GM18858 (cell line): ENCODE results near the gene IL36G.
"Not testable (repeated sequence)": the region's sequence is repeated elsewhere in the genome, so short reads cannot be mapped to it uniquely, and the experiment has no call there.

ENCODE experiments used
- ATAC-seq: cut with Tn5 transposase; IDR thresholded peaks from one replicate; pipeline ENCODE4 v1.9.1; 2021; ENCODE audit not compliant: unreplicated experiment

The IL36G gene

DNA sequence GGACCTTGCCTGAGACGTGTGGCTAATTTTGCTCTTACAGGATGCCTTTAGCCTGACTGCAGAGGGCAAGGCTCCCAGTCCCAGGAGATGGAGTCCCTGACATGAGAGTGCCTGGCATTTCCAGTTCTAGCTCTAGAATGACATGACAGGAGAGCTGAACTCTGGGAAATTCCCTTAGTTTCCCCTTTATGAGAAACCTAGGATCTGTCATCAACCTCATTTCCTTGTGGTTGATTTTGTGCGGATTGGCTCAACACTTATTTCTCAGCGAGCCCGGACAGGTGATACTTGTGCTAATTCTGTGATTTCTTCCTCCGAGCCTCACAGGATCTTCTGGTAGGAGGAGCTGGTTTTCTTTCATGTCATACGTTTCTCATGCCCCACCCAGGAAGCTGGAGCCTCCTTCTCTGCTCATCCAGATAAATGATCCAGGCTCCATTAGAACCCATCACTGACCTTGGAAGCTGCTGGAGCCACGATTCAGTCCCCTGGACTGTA, at the start of gene IL36G:
IL36G (plus strand) TSS at position 448 of the 498 bp plus-strand sequence. CDS start 633 bp downstream, outside the sequence.
- ATAC-seq = no peak

DNA sequence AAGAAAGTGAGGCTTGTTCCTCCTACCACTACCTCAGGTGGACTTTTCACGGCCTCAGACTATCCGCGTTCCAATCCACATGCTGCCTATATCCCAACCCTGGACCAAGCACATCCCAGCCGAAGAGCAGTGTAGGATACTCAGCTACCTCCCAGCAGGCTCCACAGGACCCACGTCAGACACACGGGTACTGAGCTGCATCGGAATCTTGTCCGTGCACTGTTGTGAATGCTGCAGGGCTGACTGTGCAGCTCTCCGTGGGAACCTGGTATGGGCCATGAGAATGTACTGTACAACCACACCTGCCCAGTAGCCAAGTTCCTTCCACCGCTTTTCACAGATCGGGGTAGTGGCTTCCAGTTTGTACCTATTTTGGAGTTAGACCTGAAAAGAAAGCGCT, 44.5 kb upstream of the IL36G start:
- no peak for ATAC-seq

DNA sequence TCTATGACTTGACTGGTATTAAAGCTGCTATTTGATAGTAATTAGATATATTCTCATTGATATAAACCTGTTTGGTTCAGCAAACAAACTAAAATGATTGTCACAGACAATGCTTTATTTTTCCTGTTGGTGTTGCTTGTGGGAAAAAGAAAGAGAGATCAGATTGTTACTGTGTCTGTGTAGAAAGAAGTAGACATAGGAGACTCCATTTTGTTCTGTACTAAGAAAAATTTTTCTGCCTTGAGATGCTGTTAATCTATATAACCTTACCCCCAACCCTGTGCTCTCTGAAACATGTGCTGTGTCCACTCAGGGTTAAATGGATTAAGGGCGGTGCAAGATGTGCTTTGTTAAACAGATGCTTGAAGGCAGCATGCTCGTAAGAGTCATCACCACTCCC, 43.7 kb upstream of the IL36G start:
- ATAC-seq = not testable (repeated sequence)

DNA sequence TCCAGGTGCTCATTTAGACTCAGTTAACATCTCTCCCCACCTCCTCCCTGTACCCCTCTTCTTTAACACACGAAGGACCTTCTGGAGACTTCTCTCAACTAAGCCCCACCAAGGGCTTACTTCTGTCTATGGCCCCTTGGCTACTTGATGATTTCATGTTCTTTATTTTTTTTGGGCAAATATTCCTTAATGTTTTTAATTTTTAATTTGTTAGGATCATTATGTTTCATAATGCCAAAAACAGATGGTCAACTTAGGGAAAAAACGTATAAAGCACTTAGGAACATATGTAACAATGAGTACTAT, 40.9 kb upstream of the IL36G start:
- no peak for ATAC-seq

DNA sequence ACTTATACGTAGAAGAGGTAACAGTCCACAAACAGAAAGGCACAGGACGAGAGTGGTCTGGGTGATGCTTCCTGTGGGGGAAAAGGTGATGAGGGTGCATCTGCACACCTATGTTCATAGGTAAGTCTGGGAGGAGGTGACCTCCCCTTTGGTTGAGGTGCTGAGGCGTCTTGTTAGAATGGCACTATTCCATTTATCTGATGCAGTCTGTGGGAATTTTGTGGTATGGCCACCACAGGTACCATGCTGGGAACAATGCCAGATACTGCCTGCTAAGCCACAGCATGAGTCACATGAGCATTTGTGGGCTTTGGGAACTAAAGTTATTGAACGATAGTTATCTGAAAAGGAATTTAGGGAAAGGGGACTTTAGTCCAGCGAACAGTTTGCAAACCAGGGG, 38.9 kb upstream of the IL36G start:
- no peak for ATAC-seq

DNA sequence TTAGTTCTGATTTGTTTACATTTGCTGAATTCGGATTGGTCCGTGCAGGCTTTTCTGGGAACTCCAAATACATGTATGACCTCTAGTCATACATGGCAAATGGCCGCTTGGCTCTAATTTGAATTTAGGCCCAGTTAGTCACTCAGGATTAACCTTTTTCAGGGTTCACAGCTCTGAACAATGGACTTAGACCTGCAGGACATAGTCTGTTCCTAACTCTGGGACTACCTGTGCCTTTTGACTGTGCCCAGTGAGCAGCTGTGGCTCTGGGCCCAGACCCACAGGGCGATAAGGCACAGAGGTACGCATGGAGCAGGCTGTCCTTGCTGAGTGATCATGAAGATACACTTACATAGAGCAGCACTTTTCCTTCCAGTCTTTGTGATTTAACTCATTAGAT, 38.4 kb upstream of the IL36G start:
- ATAC-seq = no peak

DNA sequence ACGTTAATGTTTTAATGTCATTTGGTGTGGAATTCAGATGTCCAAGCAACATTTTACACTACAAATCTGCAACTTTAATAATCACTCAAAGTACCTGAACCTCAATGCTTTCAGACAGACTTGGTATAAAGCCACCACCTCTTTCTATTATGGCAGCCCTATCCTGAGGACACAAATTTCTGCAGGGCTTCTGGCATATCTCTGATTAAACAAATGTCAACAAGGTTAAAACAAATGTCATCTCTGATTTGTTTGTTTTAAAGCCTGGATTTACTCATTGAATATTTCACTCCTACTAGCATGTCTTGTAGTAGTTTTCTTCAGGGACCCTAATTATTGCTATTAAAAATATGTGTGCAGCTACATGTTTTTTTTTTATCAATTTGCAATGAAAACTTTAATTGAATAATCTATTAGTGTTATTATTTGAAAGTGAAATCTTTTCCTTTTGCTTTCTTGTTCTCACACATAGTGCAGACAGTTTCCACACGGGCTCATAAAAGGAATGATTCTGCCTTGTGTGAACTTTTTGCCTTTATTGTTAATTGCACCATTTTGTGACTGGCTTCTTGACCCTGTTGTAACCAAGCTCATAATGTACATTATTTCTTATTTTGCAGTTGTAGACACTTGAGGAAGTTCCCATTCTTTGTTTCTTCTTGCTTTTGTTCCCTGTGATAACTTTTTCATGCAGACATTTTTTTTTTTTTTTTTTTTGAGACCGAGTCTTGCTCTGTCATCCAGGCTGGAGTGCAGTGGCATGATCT, 36.8 kb upstream of the IL36G start:
- ATAC-seq = no peak

DNA sequence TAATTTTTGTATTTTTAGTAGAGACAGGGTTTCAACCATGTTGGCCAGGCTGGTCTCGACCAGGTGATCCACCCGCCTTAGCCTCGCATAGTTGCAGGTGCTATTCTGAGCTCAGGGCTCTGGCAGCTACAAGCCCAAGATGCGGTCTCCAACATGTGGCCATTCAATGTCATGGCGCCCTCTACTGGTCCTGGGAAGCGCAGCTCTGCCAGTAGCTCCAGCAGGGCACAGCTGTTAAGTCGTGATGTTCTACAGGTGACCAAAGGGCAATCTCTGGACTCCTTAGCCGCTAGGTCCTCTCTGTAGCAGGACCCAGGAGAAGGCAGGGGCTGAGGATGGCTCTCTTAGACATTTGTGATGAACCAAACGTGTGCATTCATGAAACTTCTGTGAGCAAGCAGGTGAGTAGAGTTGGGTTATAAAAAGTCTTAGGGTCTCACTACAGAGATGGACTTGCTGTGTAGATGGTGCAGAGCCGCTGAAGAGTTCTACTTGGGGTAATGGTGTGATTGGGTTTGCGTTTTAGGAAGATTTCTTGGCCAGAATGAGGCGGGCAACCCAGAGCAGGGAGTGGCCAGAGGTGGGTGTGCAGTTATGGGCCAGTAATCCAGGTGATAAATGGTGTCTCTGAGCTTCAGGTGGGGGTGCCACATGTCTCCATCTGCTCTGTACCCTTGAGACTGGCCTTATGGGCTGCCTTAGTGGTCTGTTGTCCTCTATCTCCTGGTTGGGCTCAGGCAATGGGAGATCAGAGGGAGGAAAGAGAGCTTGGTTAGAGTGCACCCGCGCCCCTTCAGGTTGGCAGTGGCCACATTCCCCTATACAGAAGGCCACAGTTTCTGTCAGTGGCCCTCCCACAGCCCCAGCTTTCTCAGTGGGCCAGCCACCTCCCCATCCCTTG, 35.8 kb upstream of the IL36G start:
- peak; percentile 53 for ATAC-seq

DNA sequence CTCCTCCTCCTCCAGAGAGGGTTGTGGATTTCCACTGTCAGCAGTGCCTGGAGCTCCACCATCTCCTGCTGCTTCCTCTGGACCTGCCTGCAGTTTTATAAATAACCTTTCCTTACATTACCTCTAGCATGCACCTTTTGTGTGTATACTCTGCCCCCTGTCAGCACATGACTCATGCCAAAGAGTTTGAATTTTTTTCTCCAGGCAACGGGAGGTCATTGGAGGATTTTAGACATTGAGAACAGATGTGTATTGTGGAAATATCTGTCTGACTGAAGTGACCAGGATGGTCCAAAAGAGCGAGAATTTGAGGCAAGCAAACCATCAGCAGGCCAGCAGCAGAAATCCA, 35.2 kb upstream of the IL36G start:
- ATAC-seq = no peak

DNA sequence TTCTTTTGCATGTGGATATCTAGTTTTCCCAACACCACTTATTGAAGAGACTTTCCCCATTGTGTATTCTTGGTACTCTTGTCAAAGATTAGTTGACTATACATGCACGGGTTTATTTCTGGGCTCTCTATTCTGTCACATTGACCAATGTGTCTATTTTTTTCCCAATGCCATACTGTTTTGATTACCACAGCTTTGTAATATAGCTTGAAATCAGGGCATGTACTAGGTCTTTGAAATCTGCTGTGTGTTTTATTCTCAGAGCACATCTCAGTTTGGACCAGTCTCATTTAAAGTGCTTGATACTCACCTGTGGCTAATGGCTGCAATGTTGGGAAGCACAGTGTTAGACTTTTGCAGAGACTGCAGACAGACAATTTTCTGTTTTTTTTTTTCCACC, 32.8 kb upstream of the IL36G start:
- ATAC-seq = no peak

DNA sequence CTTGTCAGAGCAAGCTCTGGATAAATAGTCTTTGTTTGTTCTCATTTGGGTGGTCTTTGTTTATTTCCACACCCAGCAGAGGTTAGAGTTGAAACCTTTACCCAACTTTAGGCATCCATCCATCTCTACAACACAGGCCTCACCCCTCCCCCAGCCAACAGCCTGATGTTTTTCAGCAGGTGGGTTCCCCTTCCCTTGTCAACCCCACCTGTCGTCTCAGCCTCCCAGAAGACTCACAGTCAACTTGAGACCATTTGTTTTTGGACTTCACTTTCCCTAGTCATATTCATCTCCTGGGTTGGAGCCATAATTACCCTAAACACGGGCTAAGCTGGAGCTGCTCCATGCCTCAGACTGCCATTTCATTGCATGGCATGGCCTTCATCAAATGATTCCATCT, 31.7 kb upstream of the IL36G start:
- ATAC-seq = no peak

DNA sequence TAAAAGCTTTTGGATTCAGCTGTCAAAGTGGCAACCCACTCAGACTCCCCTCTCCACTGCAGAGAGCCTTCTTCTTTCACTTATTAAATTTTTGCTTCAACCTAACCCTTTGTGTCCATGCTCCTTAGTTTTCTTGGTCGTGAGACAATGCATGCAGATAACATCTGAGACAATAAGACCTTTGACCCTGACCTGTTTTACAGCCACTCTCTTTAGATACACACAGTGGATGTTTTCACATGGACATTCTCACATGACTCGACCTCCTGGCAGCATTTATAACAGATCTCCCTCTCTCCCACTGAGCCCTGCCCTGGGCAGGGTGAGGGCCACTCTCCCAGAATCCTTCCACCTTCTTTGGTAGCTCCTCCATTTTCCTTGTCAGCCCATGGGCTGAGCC, 30.4 kb upstream of the IL36G start:
- ATAC-seq = no peak

DNA sequence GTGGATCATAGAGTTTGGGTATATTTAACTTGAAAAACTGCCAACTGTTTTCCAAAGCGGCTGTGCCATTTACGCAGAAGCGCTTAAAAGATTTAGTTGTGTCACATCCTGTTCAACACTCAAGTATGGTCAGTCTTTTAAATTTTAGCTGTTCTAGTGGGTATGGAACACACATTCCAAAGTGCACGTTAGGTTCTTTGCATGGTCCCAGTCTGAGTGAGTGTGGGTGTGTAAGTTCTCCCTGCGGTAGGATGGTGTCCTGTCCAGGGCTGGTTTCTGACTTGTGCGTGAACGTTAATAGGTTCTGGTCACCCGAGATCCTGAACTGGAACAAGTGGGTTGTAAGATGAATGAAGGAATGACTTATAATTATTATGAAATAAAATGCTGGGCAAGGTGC, 28.4 kb upstream of the IL36G start:
- ATAC-seq = no peak

DNA sequence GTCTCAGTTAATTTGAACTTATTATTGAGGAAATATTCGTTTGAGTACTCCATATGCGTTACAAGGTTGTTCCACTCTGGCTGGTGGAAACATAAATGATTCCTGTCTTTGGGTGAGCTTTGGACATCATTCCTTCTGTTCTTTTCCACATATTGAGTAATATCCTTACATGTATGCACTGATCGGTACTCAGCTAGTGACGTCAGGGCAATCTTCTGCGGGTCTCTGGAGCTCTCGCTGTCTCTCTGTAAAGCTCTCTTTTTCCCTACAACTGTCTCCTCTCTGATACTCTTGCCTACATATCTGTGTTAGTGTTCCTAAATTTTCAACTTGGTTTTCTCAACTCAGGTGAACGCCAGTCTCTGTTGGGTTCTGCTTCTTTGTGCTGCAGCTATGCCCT, 23.4 kb upstream of the IL36G start:
- no peak for ATAC-seq

DNA sequence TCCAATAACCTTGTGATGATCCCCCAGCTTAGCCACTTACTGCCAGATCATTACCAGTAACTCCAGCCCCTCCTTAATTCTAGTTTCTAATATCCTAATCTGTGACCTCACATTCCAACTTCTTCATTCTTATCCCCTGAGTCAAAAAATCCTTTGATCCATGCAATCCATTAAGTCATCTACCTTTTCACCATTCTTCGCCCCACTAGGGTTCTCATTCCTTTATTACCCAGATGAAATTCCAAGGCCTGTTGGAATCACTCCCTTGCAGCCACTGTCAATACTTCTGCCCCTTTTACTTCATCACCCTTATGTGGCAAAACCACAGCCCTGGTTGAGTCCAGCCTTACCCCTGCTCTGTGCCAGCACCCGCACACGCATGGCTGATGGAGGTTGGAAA, 20.3 kb upstream of the IL36G start:
- ATAC-seq = no peak

DNA sequence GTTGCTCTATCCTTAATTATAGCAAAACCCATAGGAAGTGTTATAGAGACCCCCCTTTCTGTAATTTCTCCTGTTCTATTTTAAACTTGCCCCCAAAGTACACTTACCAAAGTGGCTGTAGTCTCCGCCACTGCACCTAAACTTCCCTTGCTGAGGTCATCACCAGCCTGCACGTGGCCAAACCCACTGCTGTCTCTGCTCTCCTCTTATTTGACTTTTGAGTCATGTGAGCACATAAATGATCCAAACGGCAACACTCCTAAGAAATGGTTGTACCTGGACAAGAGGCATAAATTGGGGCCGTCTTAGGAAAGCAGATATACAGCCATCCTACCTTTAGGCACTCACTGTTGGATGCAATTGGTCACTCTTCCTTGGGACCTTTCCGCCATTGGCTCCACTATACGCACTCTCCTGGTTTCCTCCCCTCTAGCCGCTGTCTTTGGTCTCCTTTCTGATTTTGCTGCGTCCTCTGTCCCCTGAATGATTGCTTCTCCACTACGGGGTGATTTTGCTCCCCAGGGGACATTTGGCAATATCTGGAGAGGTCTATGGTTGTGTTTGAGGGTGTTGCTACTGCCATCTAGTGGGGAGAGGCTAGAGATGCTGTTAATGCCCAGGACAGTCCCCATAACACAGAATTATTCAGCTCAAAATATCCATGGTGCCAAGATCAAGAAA, 19.2 kb upstream of the IL36G start:
- no peak for ATAC-seq

DNA sequence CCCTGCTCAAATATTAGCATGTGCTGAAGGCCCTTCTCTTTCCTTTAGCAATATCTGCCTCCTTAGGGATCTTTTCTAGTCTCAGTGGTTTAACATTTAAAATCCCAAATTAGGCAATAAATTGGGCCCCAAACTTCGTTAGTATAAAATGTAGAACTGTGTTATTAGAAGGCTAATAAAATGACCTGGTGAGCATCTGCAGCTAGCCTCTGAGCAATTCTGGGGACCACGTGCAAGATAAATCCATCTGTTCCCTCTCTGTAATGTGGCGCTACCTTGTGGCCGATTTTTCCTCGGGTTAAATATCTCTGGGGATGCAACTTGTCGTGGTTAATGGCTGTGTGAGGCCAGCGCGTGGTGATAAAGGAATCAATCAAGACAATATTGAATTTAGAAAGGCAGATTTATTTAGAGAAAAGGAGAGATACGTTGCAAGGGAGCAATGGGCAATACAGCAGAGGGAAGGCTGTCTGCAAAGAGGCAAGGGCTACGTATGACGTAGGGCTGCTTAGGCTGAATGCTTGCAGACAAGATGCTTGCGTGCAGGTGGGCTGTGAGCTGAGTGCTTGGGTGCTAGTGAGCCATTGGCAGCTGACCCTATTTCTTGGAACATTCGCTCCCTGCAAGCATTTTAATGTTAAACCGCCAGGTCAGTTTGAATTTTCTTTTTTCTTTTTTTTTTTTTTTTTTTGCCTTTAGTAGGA, 18.5 kb upstream of the IL36G start:
- ATAC-seq = no peak

DNA sequence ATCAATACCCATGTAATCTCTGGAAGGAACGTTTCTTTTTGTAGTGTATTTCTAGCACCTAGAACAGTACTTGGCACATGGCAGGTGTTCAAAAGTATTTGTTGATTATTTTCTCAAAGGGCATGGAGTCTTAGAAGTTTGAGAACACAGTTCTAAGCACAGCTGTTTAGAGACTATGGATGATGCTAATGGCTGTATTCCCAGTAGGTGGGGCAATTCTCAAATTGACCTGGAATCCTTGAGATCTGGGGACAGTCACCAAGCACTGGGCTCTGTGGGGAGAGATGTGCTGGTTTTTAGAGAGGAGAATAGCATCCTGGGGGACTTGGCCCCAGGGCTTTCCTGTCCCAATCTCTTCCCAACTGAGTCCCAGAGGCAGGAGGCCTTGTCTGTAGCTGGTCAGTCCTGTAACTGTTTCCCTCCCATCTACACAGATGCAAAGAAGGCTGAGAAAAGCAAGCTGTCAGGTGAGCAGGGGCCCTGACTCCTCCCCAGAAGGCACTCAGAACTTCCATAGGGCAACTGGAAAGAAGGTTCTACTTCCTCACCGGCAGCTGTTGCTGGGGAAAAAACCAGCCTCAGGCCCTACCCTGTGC, 17.5 kb upstream of the IL36G start:
- no peak for ATAC-seq

DNA sequence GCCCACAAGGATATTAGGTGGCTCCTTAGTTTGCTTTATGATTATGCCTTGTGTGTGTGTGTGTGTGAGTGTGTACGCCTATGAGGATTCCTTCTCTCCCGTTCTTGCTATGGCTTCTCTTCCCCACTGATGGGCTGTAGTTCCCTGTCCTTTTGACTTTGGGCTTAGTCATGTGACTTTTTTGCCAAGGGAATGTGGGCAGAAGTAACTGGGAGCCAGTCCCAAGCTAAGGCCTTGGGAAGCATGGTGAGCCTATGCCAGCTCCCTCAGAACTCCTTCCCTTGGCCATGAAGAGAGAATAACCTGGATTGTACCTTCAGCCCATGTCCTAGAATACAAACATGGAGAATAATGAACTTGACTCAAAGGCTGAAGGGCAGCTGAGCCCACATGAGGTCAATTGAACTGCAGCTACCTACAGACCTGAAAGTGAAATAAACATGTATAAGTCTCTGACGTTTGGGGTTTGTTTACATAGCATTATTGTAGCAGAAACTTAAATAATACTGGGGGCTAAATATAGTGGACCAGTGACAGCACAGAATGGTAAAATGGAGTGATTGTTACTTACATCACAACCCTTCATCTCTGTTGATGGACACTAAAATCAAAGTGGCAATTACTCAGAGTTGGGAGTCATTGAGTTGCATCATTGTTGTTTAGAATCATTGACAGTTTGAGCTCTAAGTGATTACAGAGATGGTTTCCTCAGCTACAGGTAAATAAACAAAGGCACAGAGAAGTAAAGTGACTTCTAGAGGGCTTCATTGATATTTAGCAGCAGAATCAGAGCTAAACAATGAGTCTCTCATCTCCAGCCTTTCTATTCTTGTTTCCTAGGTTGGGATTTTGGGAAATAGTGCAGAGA, 15.3 kb upstream of the IL36G start:
- no peak for ATAC-seq

DNA sequence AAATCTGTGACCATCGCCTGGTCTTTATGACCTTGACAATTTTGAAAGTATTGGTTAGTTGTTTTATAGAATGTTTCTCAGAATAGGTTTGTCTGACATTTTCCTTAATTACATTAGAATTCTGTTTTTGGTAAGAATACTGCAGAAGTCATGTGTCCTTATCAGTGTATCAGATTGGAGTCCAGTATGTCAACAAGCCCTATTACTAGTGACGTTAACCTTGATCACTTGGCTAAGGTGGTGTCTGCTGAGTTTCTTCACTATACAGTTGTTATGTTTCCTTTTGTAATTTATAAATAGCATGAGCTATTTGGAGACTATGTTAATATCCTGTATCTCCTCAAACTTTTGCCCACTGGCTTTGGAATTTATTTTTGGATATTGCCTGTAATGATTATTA, 10.8 kb upstream of the IL36G start:
- no peak for ATAC-seq
